ENCODE data around the gene TINAGL1.

The TINAGL1 gene

GRCh38 chr1:31627301-31627929, 51.1 kb downstream of the TINAGL1 start:
- FAIRE-seq (no peak), DNase-seq (ENCODE audit: insufficient read length, low spot score) (no peak)
- no peak for TF ChIP-seq POLR2A (IDR thresholded peaks at IDR 0.05; ENCODE audit: low read depth, low read length)

- TF ChIP-seq POLR2A (IDR thresholded peaks at IDR 0.05; ENCODE audit: low read depth, low read length): no peak
- no peak for DNase-seq (ENCODE audit: insufficient read length, low spot score)
- FAIRE-seq: no peak
Measured at GRCh38 chr1:31627930-31628559, 51.7 kb downstream of the TINAGL1 start.

DNA sequence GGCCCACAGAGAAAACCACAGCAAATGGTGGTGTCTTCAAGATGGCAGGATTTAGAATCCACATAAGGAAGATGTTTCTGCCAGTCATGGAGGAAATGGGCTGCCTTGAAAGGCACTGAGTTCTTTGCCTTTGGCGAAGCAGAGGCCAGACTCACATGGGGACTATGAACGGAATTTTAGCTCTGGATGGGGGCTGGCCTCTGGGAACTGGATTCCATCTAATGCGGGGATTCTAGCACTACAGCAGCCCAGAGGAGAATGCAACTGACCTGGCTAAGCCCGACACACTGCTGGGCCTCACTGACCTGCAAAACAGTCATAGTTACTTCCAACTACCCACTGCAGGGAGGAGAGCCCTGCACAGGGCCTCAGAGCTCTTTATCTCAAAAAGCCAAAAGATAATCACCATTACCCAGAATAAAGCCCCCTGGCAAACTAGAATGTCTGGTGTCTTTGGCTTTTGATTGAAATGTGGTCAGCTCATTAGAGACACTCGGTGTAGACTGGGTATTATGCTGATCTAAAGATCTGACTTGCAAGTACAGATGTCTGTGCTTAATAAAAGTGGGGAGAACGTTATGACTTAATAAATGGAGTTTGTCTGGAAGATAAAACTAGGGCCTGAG, 52.7 kb downstream of the TINAGL1 start:
- no peak for DNase-seq (ENCODE audit: insufficient read length, low spot score)
- no peak for FAIRE-seq
- TF ChIP-seq POLR2A (IDR thresholded peaks at IDR 0.05; ENCODE audit: low read depth, low read length): no peak

GRCh38 chr1:31632649-31633048, 56.3 kb downstream of the TINAGL1 start:
- DNase-seq (ENCODE audit: insufficient read length, low spot score): no peak
- FAIRE-seq: no peak
- no peak for TF ChIP-seq POLR2A (IDR thresholded peaks at IDR 0.05; ENCODE audit: low read depth, low read length)

DNA sequence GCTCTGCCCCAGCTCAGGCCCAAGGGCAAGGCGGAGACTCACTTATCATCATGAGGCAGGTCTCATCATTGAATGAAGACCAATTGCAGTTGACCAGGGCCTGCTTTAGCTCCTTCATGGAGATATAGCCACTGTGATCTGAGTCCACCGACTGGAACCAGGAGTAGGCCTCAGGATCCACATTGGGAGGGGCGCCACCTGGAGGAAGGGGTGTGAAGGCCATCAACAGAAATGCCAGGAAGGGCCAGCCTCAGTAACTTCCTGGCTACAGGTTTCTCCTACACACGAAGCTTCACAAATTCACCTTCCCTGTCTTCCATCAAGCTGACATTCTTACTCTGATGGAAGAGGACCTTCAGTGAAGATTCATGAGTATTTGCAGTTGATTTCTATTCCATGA, 56.8 kb downstream of the TINAGL1 start:
- FAIRE-seq: no peak
- no peak for DNase-seq (ENCODE audit: insufficient read length, low spot score)

More for the DNA sequence above, 56.8 kb downstream of the TINAGL1 start:
- TF ChIP-seq POLR2A (IDR thresholded peaks at IDR 0.05; ENCODE audit: low read depth, low read length): no peak
